ENCODE measurements around the gene ULBP1. TPM values are rescaled to one million over a fixed set of nuclear protein-coding genes. Genes with fewer than 3 reads are reported as not detected.
"Not testable (repeated sequence)": the region's sequence is repeated elsewhere in the genome, so short reads cannot be mapped to it uniquely, and the experiment has no call there.

The ULBP1 gene
- total RNA-seq, 1 donor from 2014 or later = 1.2 TPM

DNA sequence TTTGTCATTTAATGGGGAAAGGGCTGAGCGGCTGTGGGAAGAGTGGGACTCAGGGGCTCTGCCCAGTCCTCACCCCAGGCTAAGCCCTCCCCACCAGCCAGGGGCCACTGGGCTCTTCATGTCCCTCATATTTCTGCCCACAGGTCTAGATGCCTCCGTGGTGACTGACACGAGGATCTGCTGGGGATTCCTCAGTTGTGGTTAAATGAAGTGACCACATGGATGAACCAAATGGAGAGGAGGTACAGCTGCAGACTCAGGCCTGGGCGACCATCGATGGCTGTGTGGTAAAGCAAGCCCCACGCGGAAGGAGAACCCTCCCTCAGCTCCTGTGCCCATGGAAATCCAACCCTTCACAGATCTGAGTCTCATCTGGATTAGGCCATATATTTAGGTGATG lies 32.2 kb downstream of the ULBP1 start:
- peaks cover 66% of the 10 kb centered on the region for H3K27me3 ChIP-seq
- H3K9me3 ChIP-seq = no peaks in the 10 kb centered on the region
- DNase-seq (no peak), ATAC-seq (no peak)
- H3K4me3 ChIP-seq = no peak overlapping the region
- H3K36me3 ChIP-seq = no peaks in the 10 kb centered on the region
- peaks cover 3% of the 10 kb centered on the region for H3K4me1 ChIP-seq
- no peak for TF ChIP-seq CTCF (IDR thresholded peaks at IDR 0.05)
- H3K27ac ChIP-seq = no peak overlapping the region
- intact Hi-C loops (cut with DNase I) = no loop called here

DNA sequence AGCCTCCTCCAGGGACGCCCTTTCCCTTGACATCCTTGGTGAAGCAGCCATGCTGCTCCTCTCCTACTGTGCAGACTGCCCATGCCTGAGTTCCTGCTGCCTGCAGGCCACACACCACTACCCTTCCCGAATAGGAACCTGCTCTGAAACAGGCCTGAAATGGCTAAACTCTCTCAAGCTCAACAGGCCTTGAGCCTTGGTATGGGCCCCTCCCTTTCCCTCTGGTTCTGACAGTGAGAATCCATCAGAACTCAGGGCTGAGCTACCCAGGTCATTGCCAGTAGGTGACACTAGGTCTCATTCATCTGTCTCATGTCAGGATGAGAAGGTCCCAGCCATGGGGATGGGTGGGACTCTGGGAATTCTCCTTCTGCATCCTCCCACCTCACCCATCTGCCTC lies 35.9 kb downstream of the ULBP1 start:
- Histone ChIP-seq H3K27me3 (peaks cover 31% of the 10 kb centered on the region), H3K27ac (no peak overlapping the region), H3K36me3 (no peaks in the 10 kb centered on the region), H3K4me3 (no peak overlapping the region), H3K4me1 (peaks cover 3% of the 10 kb centered on the region), H3K9me3 (no peaks in the 10 kb centered on the region)
- intact Hi-C loops (cut with DNase I) = no loop called here
- ATAC-seq (no peak), DNase-seq (no peak)
- TF ChIP-seq CTCF (IDR thresholded peaks at IDR 0.05) = no peak

GRCh38 chr6:150001295-150002008 lies 37.7 kb downstream of the ULBP1 start:
- Histone ChIP-seq H3K4me1 (peaks cover 3% of the 10 kb centered on the region), H3K27me3 (peaks cover 23% of the 10 kb centered on the region), H3K27ac (no peak overlapping the region), H3K9me3 (no peaks in the 10 kb centered on the region), H3K4me3 (no peak overlapping the region), H3K36me3 (no peaks in the 10 kb centered on the region)
- ATAC-seq (no peak), DNase-seq (no peak)
- intact Hi-C loops (cut with DNase I) = no loop called here
- TF ChIP-seq CTCF (IDR thresholded peaks at IDR 0.05) = no peak

DNA sequence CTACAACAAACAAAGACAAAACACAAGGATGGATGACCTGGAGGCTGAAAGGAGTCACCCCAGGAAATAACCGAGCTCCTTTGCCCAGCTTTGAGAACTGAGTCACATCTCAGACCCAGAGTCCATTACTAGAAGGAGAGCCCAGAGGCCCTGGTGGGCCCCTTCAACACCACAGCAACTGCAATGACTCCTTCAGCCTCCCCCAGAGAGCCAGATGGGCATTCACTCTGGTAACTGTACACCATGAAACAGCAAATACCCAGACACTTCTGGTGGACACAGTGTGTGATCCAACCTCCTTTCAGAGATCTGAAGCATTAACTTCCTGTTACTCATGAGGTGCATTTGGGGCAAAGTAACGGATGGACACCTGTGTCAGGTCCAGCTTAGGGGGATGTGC lies 39.0 kb downstream of the ULBP1 start:
- peaks cover 3% of the 10 kb centered on the region for H3K4me1 ChIP-seq
- DNase-seq (no peak), ATAC-seq (no peak)
- H3K4me3 ChIP-seq = no peak overlapping the region
- no peak for TF ChIP-seq CTCF (IDR thresholded peaks at IDR 0.05)
- H3K9me3 ChIP-seq = no peaks in the 10 kb centered on the region
- no peak overlapping the region for H3K27ac ChIP-seq
- peaks cover 23% of the 10 kb centered on the region for H3K27me3 ChIP-seq
- no peaks in the 10 kb centered on the region for H3K36me3 ChIP-seq
- intact Hi-C loops (cut with DNase I) = no loop called here

GRCh38 chr6:150003599-150003998 lies 39.9 kb downstream of the ULBP1 start:
- H3K27me3 ChIP-seq = peaks cover 28% of the 10 kb centered on the region
- not testable (repeated sequence) for ATAC-seq, H3K27ac ChIP-seq

GRCh38 chr6:150004101-150004782 lies 40.5 kb downstream of the ULBP1 start:
- Histone ChIP-seq H3K27ac (no peak overlapping the region), H3K36me3 (no peaks in the 10 kb centered on the region), H3K27me3 (peaks cover 26% of the 10 kb centered on the region), H3K9me3 (no peaks in the 10 kb centered on the region), H3K4me1 (peaks cover 3% of the 10 kb centered on the region), H3K4me3 (peak overlapping the region; percentile 54)
- intact Hi-C loops (cut with DNase I) = no loop called here
- TF ChIP-seq CTCF (IDR thresholded peaks at IDR 0.05) = no peak
- no peak for DNase-seq
- ATAC-seq = no peak

More at GRCh38 chr6:150003599-150003998, 39.9 kb downstream of the ULBP1 start:
- H3K4me1 ChIP-seq; intact Hi-C loops (cut with DNase I); H3K9me3 ChIP-seq; H3K4me3 ChIP-seq; DNase-seq; H3K36me3 ChIP-seq: not testable (repeated sequence)
